Measurements from ENCODE around the gene MPP3.

- TF ChIP-seq CTCF (IDR thresholded peaks at IDR 0.05 in 2 of 3, conservative IDR thresholded peaks at IDR 0.05 in 1 of 3; ENCODE audit: borderline replicate concordance in 1 of 3, insufficient read depth in 1 of 3, low read depth in 2 of 3, low read length in 2 of 3) (no peak), TCF7L2 (IDR thresholded peaks at IDR 0.05; ENCODE audit: borderline replicate concordance, extremely low read depth, insufficient read depth, insufficient read length) (no peak)
Observed at GRCh38 chr17:43791589-43791988, 41.4 kb downstream of the MPP3 start.
